ELF-1 (cell line): ENCODE results near the gene TEKT5.
"Not testable (repeated sequence)": the region's sequence is repeated elsewhere in the genome, so short reads cannot be mapped to it uniquely, and the experiment has no call there.

Experiments
- DNase-seq: peaks from one replicate; pipeline ENCODE4 v3.0.0-alpha.2; 2016; ENCODE audit warnings: low read depth, low spot score

TEKT5 gene

DNA sequence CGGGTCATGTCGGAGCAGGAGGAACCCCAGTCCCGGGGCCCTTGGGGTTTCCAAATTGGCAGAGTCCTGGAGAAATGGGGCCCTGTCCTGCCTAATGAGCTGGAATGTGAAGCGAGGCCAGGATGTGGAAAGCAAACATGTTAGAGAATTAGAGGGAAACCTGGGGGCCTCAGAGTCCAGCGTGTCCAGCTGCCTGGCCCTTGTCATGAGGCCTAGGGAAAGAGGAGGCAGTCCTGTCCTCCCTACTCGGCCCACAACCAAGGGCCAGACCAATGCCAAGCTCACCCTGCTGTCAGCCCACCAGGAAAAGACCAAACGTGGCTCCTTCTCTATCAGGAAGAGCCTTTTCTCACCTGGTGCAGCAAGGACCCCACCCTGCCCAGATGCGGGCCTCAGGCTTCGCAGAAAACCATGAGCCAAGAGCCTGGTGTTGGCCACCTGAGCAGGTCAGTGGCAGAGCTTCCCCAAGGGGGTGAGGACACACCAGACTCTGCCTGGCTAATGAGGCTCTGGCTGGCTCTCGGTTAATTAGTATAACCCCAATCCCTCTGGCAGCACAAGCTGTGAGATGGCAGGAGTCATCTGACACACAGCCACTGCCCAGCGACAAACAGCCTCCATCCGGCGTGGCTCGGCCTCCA lies 10.1 kb downstream of the TEKT5 start:
- no peak for DNase-seq

DNA sequence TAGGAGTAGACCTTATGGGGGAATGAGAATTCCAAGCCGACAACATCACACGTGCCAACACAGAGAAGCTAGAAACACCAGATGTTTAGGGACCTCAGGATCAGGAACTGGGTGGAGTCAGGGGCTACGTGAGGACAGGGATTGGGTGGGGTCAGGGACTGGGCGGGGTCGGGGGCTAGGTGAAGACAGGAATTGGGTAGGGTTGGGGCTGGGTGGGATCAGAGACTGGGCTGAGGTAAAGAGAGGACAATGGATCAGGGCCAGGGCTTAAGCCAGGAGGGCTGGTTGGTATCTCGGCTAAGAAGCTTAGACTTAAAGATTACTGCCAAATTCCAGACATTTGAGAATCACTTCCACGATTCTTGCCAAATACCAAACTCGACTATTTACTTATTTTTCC lies 11.6 kb downstream of the TEKT5 start:
- DNase-seq = peak; percentile 31

DNA sequence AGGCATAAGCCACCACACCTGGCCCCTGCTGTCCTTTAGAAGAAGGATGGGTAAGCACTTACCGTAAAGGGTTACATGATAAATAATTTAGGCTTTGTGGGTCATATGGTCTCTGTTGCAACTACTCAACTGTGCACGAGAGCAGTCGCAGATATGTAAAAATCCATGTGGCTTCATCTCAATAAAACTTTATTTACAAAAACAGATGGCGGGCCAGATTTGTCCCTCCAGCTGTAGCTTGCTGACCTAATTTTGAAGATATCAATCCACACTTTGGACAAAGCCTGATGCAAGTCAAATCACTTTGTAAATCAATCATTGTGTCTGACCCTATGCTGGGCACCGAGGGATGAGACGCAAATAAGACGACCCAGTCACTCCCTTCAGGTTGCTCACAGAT lies 12.1 kb downstream of the TEKT5 start:
- no peak for DNase-seq

DNA sequence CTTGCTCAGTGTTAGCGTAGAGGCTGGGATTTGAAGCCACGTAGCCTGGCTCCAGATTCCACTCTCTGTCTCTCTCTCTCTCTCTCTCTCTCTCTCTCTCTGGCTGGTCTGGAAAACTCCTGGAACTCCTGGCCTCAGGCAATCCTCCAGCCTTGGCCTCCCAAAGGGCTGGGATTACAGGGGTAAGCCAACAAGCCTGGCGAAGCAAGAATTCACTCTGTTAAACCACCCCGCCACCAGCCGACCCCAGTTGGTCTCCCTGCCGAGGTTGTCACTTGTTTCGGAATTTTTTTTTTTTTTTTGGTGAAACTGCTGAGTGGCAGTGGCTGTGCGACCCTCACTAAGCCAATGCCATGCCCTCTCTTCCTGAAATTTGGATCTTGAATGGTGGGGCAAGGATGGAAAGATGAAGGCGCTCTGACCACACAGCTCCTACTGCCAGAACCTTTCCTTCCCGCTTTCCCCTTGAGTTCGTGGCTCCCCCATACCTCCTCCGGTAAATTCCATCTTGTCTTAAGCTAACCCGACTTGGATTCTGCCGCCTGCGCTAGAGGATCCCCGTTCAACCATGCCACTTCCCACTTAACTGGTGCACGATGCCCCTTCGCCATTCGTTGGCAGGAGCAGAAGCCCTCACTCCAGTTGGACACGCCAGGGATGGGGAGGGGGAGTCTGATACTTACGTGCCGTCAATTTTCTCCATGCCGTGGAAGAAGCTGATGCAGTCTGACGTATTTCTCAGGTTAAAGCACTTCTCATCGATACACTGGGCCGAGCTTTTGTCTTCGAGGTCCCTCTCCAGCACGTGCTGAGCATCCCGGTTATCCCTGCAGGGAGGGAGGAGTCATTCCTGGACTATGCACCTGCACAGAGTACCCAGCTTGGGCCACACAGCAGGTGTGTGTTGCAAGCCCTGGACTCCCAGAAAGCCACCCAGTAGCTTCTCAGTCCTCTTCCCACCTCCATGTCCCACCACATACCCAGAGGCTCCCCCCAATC lies 13.1 kb downstream of the TEKT5 start:
- DNase-seq = no peak

DNA sequence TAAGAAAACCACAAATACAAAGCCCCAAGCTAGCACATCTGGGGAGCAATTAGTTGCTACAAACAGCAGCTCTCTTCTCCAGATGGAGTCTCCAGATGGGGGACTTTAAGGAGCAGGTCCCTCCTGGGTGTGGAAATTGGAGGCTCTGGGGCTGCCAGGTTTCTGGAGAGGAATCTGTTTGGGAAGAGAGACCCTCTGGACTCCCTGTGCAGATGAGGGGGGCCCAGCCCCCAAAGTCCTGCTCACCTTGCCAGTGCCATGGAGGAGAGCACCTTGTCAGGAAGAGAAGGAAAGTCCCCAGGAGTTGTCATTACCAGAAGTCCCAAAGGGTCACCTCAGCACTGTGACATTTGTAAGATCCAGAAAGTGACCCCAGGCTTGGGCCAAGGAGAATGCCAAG lies 14.8 kb downstream of the TEKT5 start:
- DNase-seq = no peak

DNA sequence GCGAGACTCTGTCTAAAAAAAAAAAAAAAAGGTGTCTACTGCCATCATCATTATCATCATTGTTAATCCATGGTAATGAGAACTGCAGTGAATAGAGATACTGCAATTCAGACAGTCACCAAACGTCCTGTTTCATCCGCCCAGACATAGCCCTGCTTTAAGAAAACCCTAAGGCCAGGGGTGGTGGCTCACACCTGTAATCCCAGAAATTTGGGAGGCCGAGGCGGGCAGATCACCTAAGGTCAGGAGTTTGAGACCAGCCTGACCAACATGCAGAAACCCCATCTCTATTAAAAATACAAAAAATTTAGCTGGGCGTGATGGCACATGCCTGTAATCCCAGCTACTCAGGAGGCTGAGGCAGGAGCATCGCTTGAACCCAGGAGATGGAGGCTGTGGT lies 15.3 kb downstream of the TEKT5 start:
- DNase-seq = not testable (repeated sequence)

DNA sequence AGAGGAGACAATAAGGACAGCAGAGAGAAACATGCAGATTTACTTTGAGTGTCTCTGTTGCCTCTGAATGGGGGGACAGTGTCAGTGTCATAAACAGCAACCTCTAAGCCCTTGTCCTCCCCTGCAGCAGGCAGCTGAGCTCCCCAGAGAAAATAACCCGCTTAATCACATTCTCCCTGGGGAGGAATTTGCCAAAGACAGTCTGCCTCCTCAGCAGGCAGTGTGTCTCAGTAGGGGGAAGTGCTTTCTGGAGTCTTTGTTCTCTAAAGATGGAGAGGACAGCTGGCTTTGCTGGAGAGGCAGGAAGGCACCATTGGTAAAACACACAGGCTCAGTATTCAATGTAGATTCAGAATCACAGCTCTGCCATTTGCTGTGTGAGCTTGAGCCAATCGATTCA lies 16.1 kb downstream of the TEKT5 start:
- DNase-seq = peak; percentile 61

DNA sequence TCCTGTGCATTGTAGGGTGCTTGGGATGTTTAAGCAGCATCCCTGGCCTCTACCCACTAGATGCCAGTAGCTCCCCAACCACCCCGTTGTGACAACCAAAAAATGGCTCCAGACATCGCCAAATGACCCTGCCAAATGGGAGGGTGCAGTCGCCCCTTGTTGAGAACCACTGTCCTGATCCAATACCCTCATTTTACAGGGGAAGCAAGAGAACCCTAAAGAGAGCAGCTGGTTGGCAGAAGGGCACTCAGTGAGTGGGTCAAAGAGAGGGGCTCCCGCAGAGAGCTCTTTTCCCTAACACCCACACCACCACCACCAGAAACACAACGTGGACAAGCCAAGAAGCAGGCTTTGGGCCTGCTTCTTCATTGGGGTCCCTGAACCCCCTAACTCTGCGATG lies 18.4 kb downstream of the TEKT5 start:
- no peak for DNase-seq

DNA sequence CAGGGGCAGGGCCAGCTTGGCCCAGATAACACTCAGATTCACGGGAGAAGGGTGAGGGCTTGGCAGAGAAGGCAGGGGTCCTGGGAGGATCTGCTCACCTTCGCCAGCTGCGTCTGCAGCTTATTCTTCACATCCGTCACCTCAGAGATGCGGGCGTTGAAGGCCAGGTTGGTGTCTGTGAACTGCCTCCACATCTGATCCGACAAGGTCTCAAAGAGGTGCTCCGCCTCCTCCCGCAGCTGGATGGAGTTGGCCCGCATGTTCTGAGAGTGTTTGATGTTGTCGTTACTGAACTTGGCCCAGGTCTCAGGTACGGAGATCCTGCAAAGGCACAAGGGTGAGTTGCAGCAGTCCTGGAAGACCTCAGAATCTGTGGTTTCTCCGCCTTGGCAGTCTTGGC lies 18.9 kb downstream of the TEKT5 start:
- no peak for DNase-seq

- DNase-seq = peak; percentile 35
Measured at GRCh38 chr16:10675216-10675615, 19.5 kb downstream of the TEKT5 start.

- no peak for DNase-seq
Measured at GRCh38 chr16:10671729-10672128, 23.0 kb downstream of the TEKT5 start.

- DNase-seq = no peak
Measured at GRCh38 chr16:10669791-10670190, 24.9 kb downstream of the TEKT5 start.

- DNase-seq = peak; percentile 77
Measured at GRCh38 chr16:10668322-10669045, 26.2 kb downstream of the TEKT5 start.

DNA sequence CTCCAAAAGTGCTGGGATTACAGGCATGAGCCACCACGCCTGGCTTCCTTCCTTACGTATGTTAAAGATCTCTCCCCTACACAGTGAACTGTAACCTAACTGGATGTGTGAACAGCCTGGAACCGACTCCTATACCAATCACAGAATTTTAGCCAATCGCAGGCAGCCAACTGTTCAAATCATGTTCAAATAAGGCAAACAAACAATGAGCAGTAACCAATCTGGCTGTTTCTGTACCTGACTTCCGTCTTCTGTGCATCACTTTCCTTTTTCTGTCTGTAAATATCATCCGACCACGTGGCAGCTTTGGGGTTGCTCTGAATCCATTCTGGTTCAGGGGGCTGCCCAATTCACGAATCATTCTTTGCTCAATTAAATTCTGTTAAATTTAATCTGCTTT lies 27.5 kb downstream of the TEKT5 start:
- DNase-seq = no peak

DNA sequence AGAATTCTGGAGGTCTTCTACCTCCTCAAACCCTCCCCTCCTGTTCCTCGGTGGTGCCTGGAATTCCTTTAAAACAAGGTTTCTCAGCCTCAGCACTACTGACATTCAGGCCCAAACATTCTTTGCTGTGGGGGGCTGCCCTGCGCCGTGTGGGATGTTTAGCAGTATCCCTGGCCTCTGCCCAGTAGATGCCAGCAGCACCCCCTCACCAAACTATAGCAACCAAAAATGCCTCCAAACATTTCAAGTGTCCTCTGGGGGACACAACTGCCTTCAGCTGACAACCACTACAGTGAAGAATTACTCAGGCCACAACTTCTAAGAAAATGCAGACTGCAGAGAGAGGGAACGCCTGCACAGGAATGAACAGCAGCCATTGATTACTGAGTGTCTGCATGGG lies 28.4 kb downstream of the TEKT5 start:
- no peak for DNase-seq

DNA sequence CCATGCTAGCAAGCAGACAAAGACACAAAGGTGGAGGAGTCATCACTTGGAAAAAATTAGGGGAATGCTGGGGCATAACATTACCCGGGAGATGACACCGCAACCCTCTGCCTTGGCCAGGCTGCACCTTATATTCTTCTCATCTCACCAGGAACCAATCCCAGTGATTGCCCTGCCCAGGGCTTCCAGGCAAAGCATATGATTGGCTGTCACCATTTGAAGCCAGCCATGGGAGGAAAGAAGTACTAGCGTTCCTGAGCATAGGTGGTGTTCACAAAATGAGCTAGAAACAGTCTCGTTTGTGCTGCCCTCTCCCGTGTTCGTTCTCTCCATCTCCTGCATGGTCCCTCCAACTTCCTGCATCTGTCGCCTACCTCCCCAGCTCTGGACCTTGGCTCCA lies 29.6 kb downstream of the TEKT5 start:
- no peak for DNase-seq

DNA sequence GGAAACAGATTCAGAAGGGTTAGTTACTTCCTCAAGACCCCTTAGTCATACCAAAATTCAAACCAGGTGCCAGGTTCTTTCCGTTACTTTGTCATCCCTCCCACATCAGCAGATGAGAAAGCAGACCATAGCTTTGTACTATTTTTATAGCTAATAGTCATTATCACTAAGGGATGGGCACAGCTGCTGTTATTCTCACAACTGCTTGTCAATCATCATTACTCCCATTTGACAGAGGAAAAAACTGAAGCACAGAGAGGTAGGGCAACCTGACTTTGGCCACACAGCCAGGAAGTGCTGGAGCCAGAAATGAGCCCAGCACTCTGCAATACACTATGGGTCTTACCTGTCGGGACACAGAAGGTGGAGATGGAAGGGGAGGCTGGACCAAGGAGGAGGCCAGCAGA lies 30.0 kb downstream of the TEKT5 start:
- DNase-seq = no peak

GRCh38 chr16:10663744-10664143 lies 31.0 kb downstream of the TEKT5 start:
- no peak for DNase-seq

DNA sequence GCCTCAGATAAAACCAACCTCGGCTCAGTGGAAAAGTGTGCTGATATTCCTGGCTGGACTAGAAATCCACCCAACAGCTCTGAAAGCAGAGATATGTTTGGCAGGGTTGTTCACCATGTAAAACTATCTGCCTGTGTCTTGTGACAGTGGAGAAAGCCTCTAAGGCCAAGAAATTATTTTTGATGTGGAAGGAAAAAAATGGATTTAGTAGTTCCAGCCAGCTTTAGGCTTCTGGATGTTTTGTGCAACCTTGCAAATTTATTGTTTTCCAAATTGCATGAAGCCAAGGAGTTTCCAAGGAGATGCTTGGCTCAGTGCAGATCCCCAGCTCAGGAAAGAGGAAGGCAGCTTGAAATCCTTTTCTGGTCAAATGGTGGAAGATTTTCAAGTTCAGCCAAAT lies 31.6 kb downstream of the TEKT5 start:
- DNase-seq = no peak

DNA sequence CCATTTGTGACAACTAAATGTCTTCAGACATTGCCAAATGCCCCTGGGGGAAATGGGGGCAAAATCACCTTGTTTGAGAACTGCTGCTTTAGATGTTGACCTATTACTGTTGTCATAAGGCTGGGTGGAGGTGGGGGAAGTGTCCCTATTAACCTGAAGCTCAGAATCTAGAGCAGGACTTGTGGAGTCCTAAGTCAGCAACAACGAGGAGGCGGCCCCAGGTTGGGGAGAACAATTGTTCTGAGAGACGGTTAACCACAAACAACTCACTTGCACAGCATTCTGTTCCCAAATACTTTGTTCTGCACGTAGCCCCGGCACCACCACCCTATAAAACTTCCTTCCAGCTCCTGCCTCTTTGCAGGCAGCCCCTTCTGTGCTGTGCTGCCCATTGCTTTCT lies 32.5 kb downstream of the TEKT5 start:
- DNase-seq = no peak

GRCh38 chr16:10661737-10662136 lies 33.0 kb downstream of the TEKT5 start:
- no peak for DNase-seq

DNA sequence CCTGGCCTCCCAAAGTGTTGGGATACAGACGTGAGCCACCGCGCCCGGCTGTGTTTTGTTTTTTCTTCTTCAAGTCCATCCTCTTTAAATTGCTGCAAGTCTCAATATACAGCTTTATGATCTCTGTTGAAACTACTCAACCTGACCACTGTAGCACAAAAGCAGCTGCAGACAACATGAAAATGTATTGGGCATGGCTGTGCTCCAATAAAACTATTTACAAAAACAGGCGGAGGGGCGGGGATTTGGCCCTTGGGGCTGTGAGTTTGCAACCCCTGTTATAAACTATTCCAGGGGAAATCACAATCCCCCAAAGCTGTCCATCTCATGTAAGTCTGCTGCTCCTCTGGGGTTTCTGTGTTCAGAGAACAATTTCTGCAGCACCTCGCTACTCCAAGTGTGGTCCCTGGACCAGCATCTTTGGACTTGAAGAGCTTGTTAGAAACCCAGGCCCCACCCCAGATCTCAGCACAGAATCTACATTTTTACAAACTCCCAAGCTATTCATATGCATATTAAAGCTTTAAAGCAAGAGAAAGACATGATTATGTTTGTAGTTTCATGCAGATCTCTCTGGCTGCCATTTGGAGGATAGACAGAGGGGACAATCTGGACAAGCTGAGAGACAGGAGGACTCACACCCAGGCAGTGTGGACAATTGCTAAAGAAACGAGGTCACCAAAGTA lies 33.6 kb downstream of the TEKT5 start:
- no peak for DNase-seq
